NK-92 treated with Interleukin-12 subunit alpha and Interleukin-12 subunit beta, amount 100 ng/mL, for 24 hours (cell line): ENCODE results near the gene ETV7.
"Not testable (repeated sequence)": the region's sequence is repeated elsewhere in the genome, so short reads cannot be mapped to it uniquely, and the experiment has no call there.

Source experiments
- DNase-seq: peaks from one replicate; lab custom pipeline; 2025; lab: John Stamatoyannopoulos, UW

Gene ETV7

DNA sequence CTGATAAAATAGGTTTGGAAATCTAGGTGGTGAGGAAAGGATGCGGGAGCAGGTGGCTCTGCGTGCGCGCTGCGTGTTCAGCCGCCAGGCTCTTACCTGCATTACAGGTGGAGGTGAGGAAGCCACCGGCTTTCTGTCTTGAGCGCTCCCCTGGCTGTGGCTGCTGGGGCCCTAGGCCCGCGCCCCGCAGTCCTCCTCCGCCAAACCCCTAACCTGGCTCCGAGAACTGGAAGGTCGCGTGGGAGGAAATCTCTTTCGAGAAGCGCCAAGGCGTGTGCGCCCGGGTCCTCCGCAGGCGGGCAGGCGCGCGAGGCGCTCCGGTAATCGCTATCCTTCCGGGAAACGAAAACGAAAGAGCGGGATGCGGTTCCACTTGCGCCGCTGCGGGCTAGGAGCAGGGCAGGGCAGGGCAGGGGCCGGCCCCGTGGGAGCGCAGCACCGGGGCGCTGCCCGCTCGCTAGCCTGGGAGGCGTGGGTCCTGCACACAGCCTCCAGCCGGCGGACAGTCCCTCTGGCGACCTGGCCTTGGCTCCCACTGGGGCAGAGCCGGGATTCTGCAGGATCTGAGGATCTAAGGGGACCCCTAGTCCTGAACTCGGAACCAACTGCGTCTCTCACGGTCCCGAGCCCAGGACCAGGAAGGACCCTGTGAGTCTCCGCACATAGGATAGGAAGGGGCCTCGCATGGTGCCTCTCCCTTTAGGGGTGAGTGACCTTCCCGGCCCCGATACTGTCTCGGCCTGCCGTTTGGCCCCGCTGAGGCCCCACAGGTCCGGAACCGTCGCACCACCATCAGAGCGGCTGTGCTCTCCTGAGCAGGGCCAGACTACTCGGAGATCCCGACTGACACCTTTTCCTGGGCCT, at the start of gene ETV7:
Gene ETV7, minus strand, starts transcription at position 230 of the 864 bp plus-strand sequence. Its CDS starts 128 bp downstream, at position 102.
- DNase-seq = no peak

DNA sequence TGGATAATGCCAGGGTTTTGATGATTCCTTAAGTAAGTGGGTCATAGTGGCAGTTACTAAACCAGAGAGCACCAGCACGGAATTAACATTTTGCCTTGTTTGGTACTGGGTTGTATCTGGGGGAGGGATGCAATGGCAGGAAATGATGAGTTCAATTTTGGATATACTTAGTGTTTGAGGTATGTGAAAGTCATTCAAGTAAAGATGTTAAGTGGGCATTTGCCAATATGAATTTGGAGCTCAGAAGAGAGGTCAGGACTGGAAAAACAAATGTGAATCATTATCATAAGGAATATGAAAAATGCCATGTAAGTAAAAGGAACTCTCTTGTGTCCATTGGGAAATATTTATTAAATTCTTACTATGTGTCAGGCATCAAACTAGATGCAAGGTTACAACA, 49.0 kb upstream of the ETV7 start:
- no peak for DNase-seq

DNA sequence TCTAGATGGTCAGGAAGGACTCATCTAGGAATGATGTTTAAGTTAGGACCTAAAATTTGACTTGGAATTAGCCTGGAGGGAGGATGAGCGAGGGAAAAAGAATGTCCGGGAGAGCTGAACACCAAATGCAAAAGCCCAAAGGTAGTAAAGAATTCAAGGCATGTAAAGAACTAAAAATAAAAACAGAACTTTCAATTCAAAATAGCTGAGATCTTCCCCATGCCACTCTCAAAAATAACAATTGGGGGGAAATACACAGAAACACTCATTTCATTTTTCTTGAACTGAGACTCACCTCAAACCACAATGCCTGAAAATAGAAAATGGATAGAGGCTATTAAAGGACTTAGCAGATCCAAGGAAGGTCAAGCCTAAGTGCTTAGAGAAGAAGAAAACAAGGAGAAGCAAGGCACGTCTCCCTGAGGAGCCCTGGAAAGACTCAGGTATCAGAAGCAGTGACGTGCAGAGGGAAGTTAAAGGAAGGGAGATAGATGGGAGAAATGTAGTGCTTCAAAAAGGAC, 44.7 kb upstream of the ETV7 start:
- no peak for DNase-seq

DNA sequence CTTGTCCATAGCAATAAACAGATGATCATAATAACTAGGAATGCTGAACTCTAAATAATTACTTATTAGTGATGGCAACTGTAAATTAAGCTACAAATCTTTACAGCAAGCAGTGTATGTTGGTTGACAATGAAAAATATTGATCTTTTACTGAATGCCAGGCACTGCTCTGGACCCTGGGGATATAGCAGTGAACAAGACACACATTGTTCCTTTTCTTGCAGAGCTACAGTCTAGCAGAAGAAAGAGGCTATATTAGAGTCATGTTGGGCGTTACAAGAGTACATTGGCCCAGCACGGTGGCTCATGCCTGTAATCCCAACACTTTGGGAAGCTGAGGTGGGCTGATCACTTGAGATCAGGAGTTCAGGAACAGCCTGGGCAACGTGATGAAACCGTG, 43.7 kb upstream of the ETV7 start:
- DNase-seq = no peak

DNA sequence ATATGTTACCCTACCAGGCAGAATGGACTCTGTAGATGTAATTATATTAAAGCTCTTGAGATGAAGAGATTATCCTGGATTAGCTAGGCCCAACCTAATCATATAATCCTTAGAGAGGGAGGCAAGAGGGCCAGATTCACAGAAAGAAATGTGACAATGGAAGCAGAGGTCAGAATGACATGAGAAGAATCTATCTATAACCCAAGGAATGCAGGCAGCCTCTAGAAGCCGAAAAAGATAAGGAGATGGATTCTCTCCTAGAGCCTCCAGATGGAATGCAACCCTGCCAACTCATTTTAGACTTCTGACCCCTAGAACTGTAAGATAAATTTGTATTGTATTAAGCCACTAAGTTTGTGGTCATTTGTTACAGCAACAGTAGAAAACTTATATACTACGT, 42.9 kb upstream of the ETV7 start:
- no peak for DNase-seq

DNA sequence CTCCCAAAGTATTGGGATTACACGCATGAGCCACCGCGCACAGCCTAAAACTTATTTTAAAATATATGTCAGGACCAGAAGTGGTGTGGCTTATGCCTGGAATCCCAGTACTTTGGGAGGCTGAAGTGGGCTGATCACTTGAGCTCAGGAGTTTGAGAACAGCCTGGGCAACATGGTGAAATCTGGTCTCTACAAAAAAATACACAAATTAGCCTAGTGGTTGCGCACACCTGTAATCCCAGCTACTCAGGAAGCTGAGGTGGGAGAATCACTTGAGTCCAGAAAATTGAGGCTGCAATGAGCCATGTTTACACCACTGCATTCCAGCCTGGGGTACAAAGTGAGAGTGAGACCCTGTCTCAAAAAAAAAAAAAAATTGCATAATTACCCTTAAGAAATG, 41.4 kb upstream of the ETV7 start:
- no peak for DNase-seq

DNA sequence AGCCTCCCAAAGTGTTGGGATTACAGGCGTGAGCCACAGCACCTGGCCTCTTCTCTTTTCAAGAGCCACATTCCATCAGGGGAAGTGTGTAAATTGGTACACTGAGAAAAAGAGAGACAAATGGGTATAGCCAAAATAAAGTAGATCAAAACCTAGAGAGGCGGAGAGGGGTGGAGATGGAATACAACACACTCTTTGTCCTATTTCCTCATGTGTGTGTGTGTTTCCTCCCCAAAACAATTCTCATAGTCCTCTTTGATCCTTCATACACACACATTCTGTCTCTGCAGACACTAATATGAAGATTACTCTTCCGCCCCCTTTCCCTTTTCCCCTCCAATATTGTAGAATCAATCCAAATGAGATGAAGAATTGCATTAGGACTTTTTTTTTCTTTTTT, 39.2 kb upstream of the ETV7 start:
- DNase-seq = no peak

DNA sequence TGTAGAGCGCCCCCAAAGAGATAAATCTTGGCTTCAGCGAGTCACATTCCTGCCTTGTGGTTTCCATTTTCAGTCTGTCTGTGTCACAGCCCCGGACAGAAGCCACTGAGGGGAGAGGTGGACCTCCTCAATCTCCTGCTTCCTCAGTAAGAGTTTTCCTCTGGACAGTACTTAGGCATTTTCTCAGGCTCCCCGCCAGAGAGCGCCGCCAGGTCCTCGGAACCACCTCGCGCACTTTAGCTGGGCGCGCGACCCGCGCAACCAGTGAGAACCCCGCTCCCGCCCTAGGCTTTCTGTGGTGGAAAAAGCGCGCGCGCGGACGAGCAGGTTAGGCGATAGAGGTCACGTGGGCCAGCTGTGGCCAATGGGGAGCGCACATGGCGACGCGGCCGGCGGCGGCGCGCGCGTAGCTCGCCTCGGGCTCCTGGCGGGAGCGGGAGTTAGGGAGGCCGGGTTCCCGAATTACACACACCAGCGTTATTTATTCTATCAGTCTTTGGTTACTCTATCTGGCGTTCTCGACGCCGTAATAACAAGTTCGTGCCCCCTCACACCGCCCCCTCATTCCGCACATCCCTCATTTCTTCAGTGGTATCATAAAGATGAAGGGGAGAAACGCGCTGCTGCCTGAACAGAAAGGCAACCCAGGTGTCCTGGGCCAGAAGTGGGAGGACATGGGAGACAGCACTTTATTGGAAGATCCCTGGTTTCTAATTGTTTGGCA, 35.8 kb upstream of the ETV7 start:
- peak; percentile 97 for DNase-seq

DNA sequence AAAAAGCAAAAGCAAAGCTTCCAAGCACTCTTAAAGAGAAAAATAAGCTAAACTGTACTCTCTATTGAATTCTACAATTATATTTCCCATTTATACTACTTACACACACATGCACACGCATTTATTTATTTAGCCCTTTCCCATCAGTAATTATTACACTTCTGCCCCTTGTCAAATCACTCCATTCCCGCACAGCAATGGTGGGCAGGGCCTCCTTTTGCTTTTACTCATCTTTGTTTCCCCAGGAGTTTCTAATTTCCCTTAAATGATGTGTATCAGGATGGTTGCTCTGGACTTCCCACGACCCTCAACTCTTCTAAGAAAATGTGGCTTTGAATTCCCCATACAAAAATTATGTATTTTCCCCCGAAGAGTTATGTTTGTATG, 35.2 kb upstream of the ETV7 start:
- DNase-seq = no peak

DNA sequence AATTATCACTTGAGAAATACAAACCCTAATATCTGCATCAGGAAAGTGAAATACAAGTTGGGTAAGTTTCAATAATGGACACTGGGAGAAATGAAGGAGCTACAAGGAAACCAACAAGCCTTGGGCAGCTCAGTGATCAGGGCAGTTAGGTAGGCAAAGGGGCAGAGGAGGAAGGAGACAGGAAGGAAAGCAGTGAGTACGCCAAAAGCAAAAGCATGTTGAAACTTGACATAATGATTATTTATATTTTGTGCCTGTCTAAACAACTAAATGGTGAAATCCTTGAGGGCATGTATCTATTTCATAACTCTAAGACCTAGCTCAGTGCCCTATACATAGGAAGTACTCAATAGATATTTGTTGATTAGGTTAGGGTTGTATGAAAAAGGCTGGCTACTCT, 31.8 kb upstream of the ETV7 start:
- no peak for DNase-seq

DNA sequence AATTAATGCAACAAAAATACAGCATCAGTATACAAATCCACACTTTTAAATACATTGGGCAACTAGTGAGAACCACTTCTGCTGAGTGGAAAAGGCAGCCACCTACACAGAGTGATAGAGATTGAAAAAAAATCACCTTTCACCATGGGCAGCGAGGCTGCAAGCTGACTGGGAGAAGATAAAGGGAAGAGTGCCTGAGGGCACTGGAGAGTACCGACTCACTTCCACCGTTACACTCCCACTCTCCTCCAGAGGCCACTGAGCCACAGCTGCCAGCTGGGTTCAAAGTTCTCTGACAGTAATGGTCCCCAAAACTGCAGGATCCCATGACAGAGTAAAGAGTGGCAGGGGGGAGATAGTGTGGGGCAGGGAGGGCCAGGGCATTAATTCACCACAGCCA, 31.1 kb upstream of the ETV7 start:
- no peak for DNase-seq

DNA sequence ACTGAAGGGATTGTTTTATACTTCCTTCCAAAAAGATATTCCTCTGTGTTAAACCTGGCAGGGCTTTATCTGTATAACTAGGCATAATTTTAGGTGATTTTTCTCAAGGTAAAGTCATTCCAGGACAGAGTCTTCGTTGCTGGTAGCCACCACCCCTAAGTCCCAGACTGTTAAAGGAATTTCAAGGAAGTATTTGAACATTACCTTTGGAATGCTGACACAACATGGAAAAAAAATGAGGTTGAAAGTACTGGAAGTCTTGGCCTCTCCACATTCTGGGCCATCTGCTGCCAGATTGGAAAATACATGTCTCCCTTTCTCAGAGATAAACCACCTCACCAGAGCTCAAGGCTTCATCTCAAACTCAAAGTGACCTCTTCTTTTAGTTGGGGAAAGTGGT, 27.0 kb upstream of the ETV7 start:
- no peak for DNase-seq

DNA sequence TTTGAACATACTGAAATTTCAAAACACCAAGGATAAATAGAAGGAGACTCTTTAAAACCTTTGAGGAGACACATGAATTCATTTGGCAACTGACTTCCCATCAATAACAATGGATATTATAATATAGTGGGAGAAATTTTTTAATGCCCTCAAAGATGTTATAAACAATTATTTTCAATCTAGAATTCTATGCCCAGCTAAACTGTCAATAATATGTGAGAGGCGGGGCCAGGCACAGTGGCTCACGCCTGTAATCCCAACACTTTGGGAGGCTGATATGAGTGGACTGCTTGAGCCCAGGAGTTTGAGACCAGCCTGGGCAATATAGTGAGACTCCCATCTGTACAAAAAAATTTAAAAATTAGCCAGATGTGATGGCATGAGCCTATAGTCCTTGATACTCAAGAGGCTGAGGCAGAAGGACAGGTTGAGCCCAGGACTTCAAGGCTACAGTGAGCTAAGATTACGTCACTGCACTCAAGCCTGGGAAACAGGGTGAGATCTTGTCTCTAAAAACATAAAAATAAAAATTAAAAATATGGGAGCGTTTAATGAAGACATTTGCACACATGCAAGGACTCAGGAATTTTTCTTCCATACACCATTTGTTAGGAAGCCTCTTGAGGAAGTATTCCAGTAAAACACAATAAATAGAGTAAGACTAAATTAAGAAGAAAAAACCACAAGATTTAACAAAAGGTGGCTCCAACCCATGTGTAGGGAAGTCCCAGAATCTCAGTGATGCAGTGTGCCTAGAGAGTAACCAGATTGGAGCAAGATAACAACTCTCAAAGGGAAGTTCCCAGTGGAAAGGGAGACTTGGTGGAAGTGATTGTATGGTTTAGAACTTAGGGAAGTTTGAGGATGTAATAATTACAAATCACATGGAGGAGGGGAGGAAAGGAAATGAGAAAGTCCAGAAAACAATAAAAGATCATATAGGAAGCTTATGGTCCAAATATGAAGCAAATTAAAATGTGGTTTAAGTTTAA, 26.3 kb upstream of the ETV7 start:
- DNase-seq = no peak

DNA sequence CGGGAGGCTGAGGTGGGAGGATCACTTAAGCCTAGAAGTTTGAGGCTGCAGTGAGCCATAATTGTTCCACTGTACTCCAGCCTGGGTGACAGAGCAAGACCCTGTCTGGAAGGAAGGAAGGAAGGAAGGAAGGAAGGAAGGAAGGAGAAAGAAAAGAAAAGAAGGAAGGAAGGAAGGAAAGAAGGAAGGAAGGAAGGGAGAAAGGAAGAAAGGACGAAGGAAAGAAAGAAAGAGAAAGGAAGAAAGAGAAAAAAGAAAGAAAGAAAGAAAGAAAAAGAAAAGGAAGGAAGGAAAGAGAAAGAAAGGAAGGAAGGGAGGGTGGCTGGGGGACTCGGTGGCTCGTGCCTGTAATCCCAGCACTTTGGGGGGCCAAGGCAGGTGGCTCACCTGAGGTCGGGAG, 22.2 kb upstream of the ETV7 start:
- DNase-seq = not testable (repeated sequence)

DNA sequence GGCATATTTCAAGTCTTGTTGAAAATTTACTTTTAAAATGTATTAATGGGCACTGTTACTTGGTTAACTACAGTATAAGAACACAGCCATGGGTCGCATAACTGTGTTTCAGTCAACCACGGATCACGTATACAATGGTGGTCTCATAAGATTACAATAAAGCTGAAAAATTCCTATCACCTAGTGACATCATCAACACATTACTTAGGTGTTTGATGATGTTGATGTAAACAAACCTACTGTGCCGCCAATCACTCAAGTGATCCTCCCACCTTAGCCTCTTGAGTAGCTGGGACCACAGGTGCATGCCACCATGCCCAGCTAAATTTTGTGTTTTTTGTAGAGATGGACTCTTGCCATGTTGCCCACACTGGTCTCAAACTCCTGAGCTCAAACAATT, 16.7 kb upstream of the ETV7 start:
- no peak for DNase-seq

DNA sequence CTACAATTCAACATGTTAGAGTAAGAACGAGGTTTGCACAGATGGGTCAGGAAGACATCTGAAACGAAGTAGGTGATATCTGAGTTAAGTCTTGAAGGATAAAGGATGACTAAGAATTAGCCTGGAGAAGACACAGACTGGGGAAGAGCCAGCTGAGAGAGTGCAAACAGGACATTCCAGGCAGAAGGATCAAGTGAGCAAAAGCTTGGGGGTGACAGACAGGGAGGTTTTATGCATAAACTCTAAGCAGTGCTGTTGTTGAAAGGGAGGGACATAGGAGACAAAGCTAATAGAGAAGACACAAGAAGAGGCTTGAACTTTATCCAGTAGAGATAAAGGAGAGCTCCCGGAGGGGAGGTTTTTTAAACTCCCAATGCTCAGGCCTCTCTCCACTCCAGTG, 15.0 kb upstream of the ETV7 start:
- DNase-seq = no peak

DNA sequence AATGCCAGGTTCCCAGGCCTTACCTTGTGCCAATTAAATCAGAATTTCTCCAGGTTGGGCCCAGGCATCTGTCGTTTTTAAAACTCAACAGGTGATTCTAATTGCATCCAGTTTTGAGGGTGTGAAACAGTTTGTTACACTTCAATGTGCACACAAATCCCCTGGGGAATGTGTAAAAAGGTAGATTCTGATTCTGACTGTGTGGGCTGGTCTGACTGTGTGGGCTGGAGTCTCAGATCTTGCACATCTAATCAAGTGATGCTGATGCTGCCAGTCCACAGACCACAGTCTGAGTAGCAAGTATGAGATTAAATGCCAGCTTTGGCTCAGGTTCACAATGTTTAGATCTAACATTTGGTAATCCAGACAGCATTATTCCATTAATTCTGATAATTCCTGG, 12.5 kb upstream of the ETV7 start:
- DNase-seq = no peak

DNA sequence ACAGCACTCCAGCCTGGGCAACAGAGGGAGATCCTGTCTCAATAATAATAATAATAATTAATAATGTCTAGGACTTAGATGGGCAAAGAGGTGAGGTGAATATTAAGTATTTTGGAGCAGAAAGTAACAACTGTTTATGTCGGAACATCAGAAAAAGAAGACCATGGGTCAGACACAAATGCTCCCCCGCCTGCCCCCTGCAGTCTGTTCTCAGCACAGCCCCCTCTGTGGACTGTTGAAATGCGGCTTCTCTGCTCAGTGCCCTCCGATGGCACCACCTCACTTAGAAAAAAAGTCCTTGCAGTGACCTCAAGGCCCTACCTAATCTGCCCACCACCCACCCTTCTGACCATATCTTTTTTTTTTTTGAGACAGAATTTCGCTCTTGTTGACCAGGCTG, 5.2 kb upstream of the ETV7 start:
- no peak for DNase-seq

DNA sequence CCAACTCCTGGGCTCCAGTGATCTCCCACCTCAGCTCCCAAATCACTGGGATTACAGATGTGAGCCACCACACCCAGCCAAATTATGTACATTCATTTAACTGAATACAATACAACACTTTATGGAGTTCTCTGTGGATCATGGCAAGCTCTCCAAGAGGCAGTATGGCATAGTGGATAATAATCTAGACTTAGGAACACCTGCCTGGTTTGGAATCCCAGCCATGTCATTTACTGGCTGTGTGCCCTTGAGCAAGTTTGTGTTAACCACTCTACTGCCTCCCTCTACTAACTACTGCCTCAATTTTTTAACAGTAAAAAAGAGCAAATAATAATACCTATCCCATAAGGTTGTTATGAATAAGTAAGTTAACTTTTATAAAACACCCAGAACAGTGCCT, 1.9 kb upstream of the ETV7 start:
- no peak for DNase-seq

DNA sequence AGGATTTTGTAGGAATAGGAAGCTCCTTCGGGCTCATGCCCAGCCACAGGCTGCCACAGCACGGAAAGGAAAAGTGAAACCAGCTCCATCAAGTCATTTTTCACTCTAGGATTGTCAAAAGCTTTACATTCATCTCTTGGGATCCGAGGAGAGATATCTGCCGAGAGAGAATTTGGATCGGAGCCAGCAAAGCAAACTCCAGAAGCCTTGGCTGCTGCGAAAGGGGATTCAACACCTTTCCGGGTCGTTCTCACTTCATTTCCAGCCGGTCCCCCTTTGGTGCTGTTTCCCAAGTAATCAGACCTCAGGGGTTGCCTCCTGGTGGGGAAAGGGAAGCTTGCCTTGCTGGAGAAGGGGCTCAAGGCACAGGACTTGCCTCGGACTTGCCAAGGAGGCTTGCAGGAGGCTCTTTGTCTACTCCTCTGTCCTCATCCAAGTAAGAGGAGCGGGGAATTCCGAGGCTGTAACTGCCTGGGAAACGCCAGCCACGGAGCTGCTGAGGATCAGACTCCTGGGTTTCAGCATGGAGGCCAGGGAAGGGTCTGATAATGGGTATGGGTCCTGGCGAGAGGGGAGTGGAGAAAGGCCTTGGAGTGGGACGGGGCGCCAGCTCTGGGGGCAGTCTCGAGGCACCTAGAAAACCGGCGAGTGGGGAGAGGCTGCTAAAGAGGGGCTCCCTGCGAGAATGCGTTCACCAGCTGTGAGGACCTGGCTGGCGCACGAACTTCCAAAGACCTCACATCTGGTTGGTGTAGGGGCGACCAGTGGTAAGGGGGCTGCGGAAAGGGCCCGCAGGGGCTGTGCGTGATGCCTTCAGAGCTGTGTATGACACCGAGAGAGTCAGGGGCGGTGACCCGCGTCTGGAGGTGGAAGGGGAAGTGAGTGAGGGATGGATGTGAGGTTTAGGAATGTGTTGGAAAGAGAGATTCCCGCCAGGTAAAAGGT, 702 bp downstream of the ETV7 start:
- DNase-seq = no peak

DNA sequence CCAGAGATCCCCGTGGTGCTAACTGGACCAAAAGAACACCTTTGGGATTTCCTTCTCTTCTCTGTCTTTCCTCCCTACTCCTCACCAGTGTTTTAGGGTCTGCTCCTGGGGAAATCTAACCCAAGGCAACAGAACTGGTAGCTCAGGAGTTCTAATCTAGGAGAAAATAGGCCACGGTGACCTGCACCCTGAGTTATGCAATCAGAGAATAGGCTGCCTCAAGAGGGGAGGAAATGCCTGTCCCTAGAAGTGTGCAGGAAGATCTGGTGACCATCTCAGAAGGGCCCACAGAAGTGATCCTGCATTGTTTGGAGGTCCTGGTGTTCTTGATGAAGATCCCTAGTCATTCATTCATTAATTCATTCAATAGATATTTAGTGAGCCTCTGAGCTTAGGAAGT, 3.4 kb downstream of the ETV7 start:
- no peak for DNase-seq
